Inferior parietal cortex (tissue), 1 donor: Measurements from ENCODE around the gene ZNF521.
"Not testable (repeated sequence)": the region's sequence is repeated elsewhere in the genome, so short reads cannot be mapped to it uniquely, and the experiment has no call there.

Experiments
- DNase-seq: peaks from one replicate; pipeline ENCODE4 v3.0.0-alpha.2; 2016; ENCODE audit errors: extremely low spot score

ZNF521 gene

GRCh38 chr18:25289001-25289631, 62.9 kb downstream of the ZNF521 start:
- no peak for DNase-seq

- no peak for DNase-seq
These were observed 63.5 kb downstream of the ZNF521 start for GRCh38 chr18:25288340-25288938.

GRCh38 chr18:25287106-25287505, 64.9 kb downstream of the ZNF521 start:
- DNase-seq, result no peak

GRCh38 chr18:25284861-25285550, 67.0 kb downstream of the ZNF521 start:
- no peak for DNase-seq

GRCh38 chr18:25284281-25284680, 67.7 kb downstream of the ZNF521 start:
- DNase-seq, result no peak

- DNase-seq, result no peak
These were observed 68.2 kb downstream of the ZNF521 start for GRCh38 chr18:25283781-25284180.

- DNase-seq, result no peak
These were observed 68.9 kb downstream of the ZNF521 start for GRCh38 chr18:25282896-25283703.

GRCh38 chr18:25282282-25282681, 69.7 kb downstream of the ZNF521 start:
- DNase-seq, result no peak

- no peak for DNase-seq
These were observed 70.4 kb downstream of the ZNF521 start for GRCh38 chr18:25281556-25281955.

GRCh38 chr18:25279961-25280360, 72.0 kb downstream of the ZNF521 start:
- no peak for DNase-seq

- DNase-seq, result no peak
These were observed 72.4 kb downstream of the ZNF521 start for GRCh38 chr18:25279556-25279955.

- no peak for DNase-seq
These were observed 72.8 kb downstream of the ZNF521 start for GRCh38 chr18:25279133-25279532.

GRCh38 chr18:25278394-25278793, 73.6 kb downstream of the ZNF521 start:
- no peak for DNase-seq

GRCh38 chr18:25275412-25276001, 76.5 kb downstream of the ZNF521 start:
- no peak for DNase-seq

- no peak for DNase-seq
These were observed 77.0 kb downstream of the ZNF521 start for GRCh38 chr18:25274926-25275325.

- not testable (repeated sequence) for DNase-seq
These were observed 84.9 kb downstream of the ZNF521 start for GRCh38 chr18:25266931-25267527.

GRCh38 chr18:25262920-25263319, 89.0 kb downstream of the ZNF521 start:
- no peak for DNase-seq

GRCh38 chr18:25261768-25262167, 90.2 kb downstream of the ZNF521 start:
- no peak for DNase-seq

GRCh38 chr18:25256439-25256838, 95.5 kb downstream of the ZNF521 start:
- DNase-seq, result no peak

- DNase-seq, result no peak
These were observed 98.2 kb downstream of the ZNF521 start for GRCh38 chr18:25253779-25254178.

- no peak for DNase-seq
These were observed 98.8 kb downstream of the ZNF521 start for GRCh38 chr18:25253136-25253535.

- DNase-seq, result no peak
These were observed 100.9 kb downstream of the ZNF521 start for GRCh38 chr18:25251068-25251467.
